IMR-90 (cell line): ENCODE data around the gene QSOX2. TPM values are rescaled to one million over a fixed set of nuclear protein-coding genes. Genes with fewer than 3 reads are reported as not detected.

Source experiments
- ATAC-seq: fragments of 200-7000 bp; cut with Tn5 transposase; 2 replicates; pipeline ENCODE4 v1.9.1; 2020; ENCODE audit warnings: low read depth, mild to moderate bottlenecking, moderate library complexity
- BruUV-seq: library from RNA; stranded (reverse); fragments of 400-500 nt; replicated peaks from 2 replicates; lab custom pipeline; 2021; lab: Mats Ljungman, UMichigan
- CTCF ChIA-PET: fragments of 300-600 bp; formaldehyde crosslinking; extraction: SDS; loops from one replicate; lab custom pipeline; 2021; ENCODE audit warnings: antibody characterized with exemption; lab: Yijun Ruan, JAX
- POLR2A ChIA-PET: fragments of 300-600 bp; sonication (Branson Sonifier 250); formaldehyde crosslinking; loops from one replicate; lab custom pipeline; 2022; ENCODE audit warnings: antibody characterized with exemption; ENCODE audit not compliant: unreplicated experiment; lab: Charles Lee
- DNase-seq: peaks from one replicate; pipeline ENCODE4 v3.0.0; 2013
- H2AFZ ChIP-seq: replicated peaks from 2 replicates; pipeline ENCODE3; 2013; ENCODE audit warnings: low read length, mild to moderate bottlenecking; ENCODE audit not compliant: poor library complexity
- H2AK5ac ChIP-seq: 2 replicates; pipeline ENCODE4 v1.6.1; 2013; ENCODE audit warnings: low read depth, low read length, inconsistent platforms
- H2AK9ac ChIP-seq: replicated peaks from 2 replicates; pipeline ENCODE3; 2013; ENCODE audit warnings: mild to moderate bottlenecking, low read depth, low read length, moderate library complexity; ENCODE audit not compliant: poor library complexity
- H2BK120ac ChIP-seq: 2 replicates; pipeline ENCODE4 v1.6.1; 2013; ENCODE audit warnings: low read depth, low read length, inconsistent platforms
- H2BK15ac ChIP-seq: 3 replicates; pipeline ENCODE4 v1.6.1; 2013; ENCODE audit warnings: low read depth, low read length, inconsistent platforms
- H2BK20ac ChIP-seq: 2 replicates; pipeline ENCODE4 v1.6.1; 2013; ENCODE audit warnings: low read depth, mild to moderate bottlenecking, inconsistent platforms, low read length, moderate library complexity
- H2BK5ac ChIP-seq: 2 replicates; pipeline ENCODE4 v1.6.1; 2013; ENCODE audit warnings: mild to moderate bottlenecking, low read depth, low read length, inconsistent platforms; ENCODE audit not compliant: poor library complexity, severe bottlenecking
- H3K14ac ChIP-seq: replicated peaks from 2 replicates; pipeline ENCODE4 v1.6.1; 2013; ENCODE audit warnings: low read depth, low read length, inconsistent platforms
- H3K18ac ChIP-seq: 2 replicates; pipeline ENCODE4 v1.6.1; 2013; ENCODE audit warnings: low read depth, low read length, control low read depth
- H3K23ac ChIP-seq: 2 replicates; pipeline ENCODE4 v1.6.1; 2013; ENCODE audit warnings: low read depth, low read length, inconsistent platforms
- H3K27ac ChIP-seq: 2 replicates; pipeline ENCODE4 v1.5.1; 2013; ENCODE audit warnings: mild to moderate bottlenecking, control low read depth, low read length; ENCODE audit not compliant: insufficient read depth
- H3K27me3 ChIP-seq: 2 replicates; pipeline ENCODE4 v1.6.1; 2013; ENCODE audit warnings: low read length; ENCODE audit not compliant: control insufficient read depth, insufficient read depth
- H3K36me3 ChIP-seq: 2 replicates; pipeline ENCODE4 v1.6.1; 2013; ENCODE audit warnings: low read length, mixed read lengths; ENCODE audit not compliant: control insufficient read depth, insufficient read depth
- H3K4ac ChIP-seq: 2 replicates; pipeline ENCODE4 v1.6.1; 2013; ENCODE audit warnings: low read depth, low read length, inconsistent platforms
- H3K4me1 ChIP-seq: 2 replicates; pipeline ENCODE4 v1.6.1; 2013; ENCODE audit warnings: low read length, mixed read lengths; ENCODE audit not compliant: control insufficient read depth, insufficient read depth
- H3K4me2 ChIP-seq: 2 replicates; pipeline ENCODE4 v1.6.1; 2013; ENCODE audit warnings: low read depth, mild to moderate bottlenecking, control low read depth, low read length, moderate library complexity
- H3K4me3 ChIP-seq: 2 replicates; pipeline ENCODE4 v1.5.1; 2013; ENCODE audit warnings: low read depth, mild to moderate bottlenecking, control low read depth, low read length, moderate library complexity; ENCODE audit not compliant: insufficient read depth
- H3K56ac ChIP-seq: 2 replicates; pipeline ENCODE4 v1.6.1; 2013; ENCODE audit warnings: low read length, inconsistent platforms; ENCODE audit not compliant: insufficient read depth; ENCODE audit errors: extremely low read depth
- H3K79me1 ChIP-seq, 2 experiments: 2 replicates each; pipeline ENCODE4 v1.6.1; 2013; ENCODE audit warnings: low read length in 2 of 2, inconsistent platforms in 1 of 2, low read depth in 1 of 2
- H3K9ac ChIP-seq: 2 replicates; pipeline ENCODE4 v1.6.1; 2013; ENCODE audit warnings: low read depth, low read length, control low read depth
- H3K9me1 ChIP-seq: 2 replicates; pipeline ENCODE4 v1.6.1; 2013; ENCODE audit warnings: low read length, inconsistent platforms; ENCODE audit not compliant: insufficient read depth
- H3K9me3 ChIP-seq: 2 replicates; pipeline ENCODE4 v1.6.1; 2013; ENCODE audit warnings: low read length; ENCODE audit not compliant: control insufficient read depth, insufficient read depth
- H4K20me1 ChIP-seq: 2 replicates; pipeline ENCODE4 v1.6.1; 2013; ENCODE audit warnings: low read length, inconsistent platforms; ENCODE audit not compliant: insufficient read depth
- H4K5ac ChIP-seq: 2 replicates; pipeline ENCODE4 v1.6.1; 2013; ENCODE audit warnings: mild to moderate bottlenecking, low read depth, low read length, control low read depth
- H4K8ac ChIP-seq, 2 experiments: 2 replicates each; pipeline ENCODE4 v1.6.1; 2013; ENCODE audit warnings: low read depth in 2 of 2, low read length in 2 of 2, control low read depth in 1 of 2, inconsistent platforms in 1 of 2
- H4K91ac ChIP-seq: 2 replicates; pipeline ENCODE4 v1.6.1; 2013; ENCODE audit warnings: low read depth, low read length, inconsistent platforms; ENCODE audit not compliant: insufficient read depth
- BHLHE40 ChIP-seq: fragments of 150-350 bp; IDR thresholded peaks from 2 replicates; pipeline ENCODE4 v1.6.1; 2016; ENCODE audit warnings: mild to moderate bottlenecking, low read depth, low read length
- CEBPB ChIP-seq: IDR thresholded peaks from 2 replicates; pipeline ENCODE4 v1.6.1; 2012; ENCODE audit warnings: low read depth, low read length, improper control_type of control experiment
- CHD1 ChIP-seq: IDR thresholded peaks from 2 replicates; pipeline ENCODE4 v1.6.1; 2012; ENCODE audit warnings: low read depth, low read length, improper control_type of control experiment
- MXI1 ChIP-seq: IDR thresholded peaks from 2 replicates; pipeline ENCODE4 v1.6.1; 2012; ENCODE audit warnings: low read depth, mild to moderate bottlenecking, low read length, moderate library complexity, borderline replicate concordance
- POLR2A ChIP-seq: IDR thresholded peaks from 2 replicates; pipeline ENCODE4 v1.6.1; 2012; ENCODE audit warnings: mild to moderate bottlenecking, low read depth, low read length
- RAD21 ChIP-seq: IDR thresholded peaks from 2 replicates; pipeline ENCODE4 v1.6.1; 2012; ENCODE audit warnings: low read length, improper control_type of control experiment
- RCOR1 ChIP-seq: IDR thresholded peaks from 2 replicates; pipeline ENCODE4 v1.6.1; 2012; ENCODE audit warnings: mild to moderate bottlenecking, low read length, improper control_type of control experiment; ENCODE audit not compliant: insufficient replicate concordance
- RFX5 ChIP-seq: IDR thresholded peaks from 2 replicates; pipeline ENCODE4 v1.8.0; 2012; ENCODE audit warnings: low read depth, mild to moderate bottlenecking, low read length, moderate library complexity
- WGBS, 2 experiments: methylation state at CpG; one replicate each; pipeline versions ENCODE4 v1.1.5 to v1.1.7; 2013; ENCODE audit warnings: missing lambda C conversion rate in 2 of 2; ENCODE audit not compliant: insufficient read length in 1 of 2; ENCODE audit errors: extremely low coverage in 2 of 2; 5-methylcytosine and 5-hydroxymethylcytosine counted together
- dilution Hi-C: fragments of 300-500 bp; cut with HindIII; formaldehyde crosslinking; loops from one replicate; pipeline ENCODE4 v1.14.3; 2018; ENCODE audit warnings: low sequenced_read_pairs; ENCODE audit not compliant: unreplicated experiment
- in situ Hi-C: fragments of 300-500 bp; cut with MboI; formaldehyde crosslinking; loops from 3 replicates; pipeline ENCODE4 v1.14.3; 2019; ENCODE audit warnings: low sequenced_read_pairs, inconsistent platforms, mixed read lengths
- intact Hi-C: fragments of 100-400 bp; cut with micrococcal nuclease; formaldehyde crosslinking; loops from 2 replicates; pipeline ENCODE4 v1.10.0; 2022
- polyA plus RNA-seq, 3 experiments: library from polyadenylated mRNA; depleted of rRNA; stranded (reverse); fragments of >200 nt; gene quantifications; 2 replicates each; pipeline ENCODE4 v1.2.3, GENCODE V29; 2012; ENCODE audit warnings: low replicate concordance in 1 of 3
- total RNA-seq: library from RNA; depleted of rRNA; stranded (reverse); fragments of >200 nt; gene quantifications from 2 replicates; pipeline ENCODE4 v1.2.3, GENCODE V29; 2012
- TF ChIP-seq, protein P1 (sequence below): conservative IDR thresholded peaks from 2 replicates; pipeline ENCODE4 v1.5.1; 2012; ENCODE audit warnings: mild to moderate bottlenecking, low read depth, low read length, improper control_type of control experiment
- TF ChIP-seq, protein P2 (sequence below): fragments of 150-350 bp; IDR thresholded peaks from 2 replicates; pipeline ENCODE4 v1.6.1; 2016; ENCODE audit warnings: low read depth, mild to moderate bottlenecking, low read length, moderate library complexity, borderline replicate concordance
- TF ChIP-seq, protein P3 (sequence below): fragments of 150-350 bp; IDR thresholded peaks from 2 replicates; pipeline ENCODE4 v1.6.1; 2017; ENCODE audit warnings: mild to moderate bottlenecking, antibody characterized with exemption, low read length, low read depth

Gene QSOX2
- total and polyA plus RNA-seq, 2 of the 4 experiments (the other 2 are of a cell fraction) = 5.9 to 12.9 TPM

DNA sequence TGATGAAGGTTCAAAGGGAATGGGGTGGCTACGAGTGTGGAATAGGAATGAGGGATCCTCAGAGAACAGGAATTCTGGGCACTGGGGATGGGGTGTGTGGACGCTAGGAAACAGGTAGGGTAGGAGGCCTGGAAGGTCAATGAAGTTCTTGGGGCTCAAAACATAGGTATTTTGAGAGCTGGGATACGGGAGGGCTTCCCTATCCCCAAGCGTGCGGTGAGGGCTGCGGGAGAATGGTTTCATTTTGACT lies 718 bp downstream of the QSOX2 start:
- dilution Hi-C loops = no loop called here
- Histone ChIP-seq H2BK5ac (no peak overlapping the region), H4K8ac (no peak overlapping the region), H3K4me1 (peaks cover 3% of the 10 kb centered on the region; the same call in 1 of the 2 replicates), H2BK120ac (no peak overlapping the region), H3K27me3 (peaks cover 29% of the 10 kb centered on the region), H3K79me1 (peaks cover 22 to 46% of the 10 kb centered on the region in 2 experiments), H3K36me3 (no peaks in the 10 kb centered on the region), H2AFZ (peak overlapping the region; percentile 90), H2BK20ac (no peak overlapping the region), H3K9ac (peak overlapping the region; percentile 83), H2AK9ac (peak overlapping the region; percentile 73), H2BK15ac (no peak overlapping the region), H3K4me2 (peak overlapping the region; percentile 91), H4K5ac (no peak overlapping the region), H3K18ac (no peak overlapping the region), H3K14ac (0 out of 2 replicates have a peak overlapping the region, but pooled peaks have one; percentile 59), H3K9me1 (peaks cover 8% of the 10 kb centered on the region), H3K9me3 (no peaks in the 10 kb centered on the region), H4K20me1 (peaks cover 25% of the 10 kb centered on the region), H2AK5ac (no peak overlapping the region), H3K23ac (peak overlapping the region; percentile 54; the same call in 1 of the 2 replicates), H3K4ac (0 out of 2 replicates have a peak overlapping the region, but pooled peaks have one; percentile 25), H3K56ac (no peak overlapping the region), H3K4me3 (peak overlapping the region; percentile 79), H3K27ac (peak overlapping the region; percentile 25; the same call in 1 of the 2 replicates), H4K91ac (no peak overlapping the region)
- ChIA-PET CTCF (no interaction called here), POLR2A (no interaction called here)
- no peak for ATAC-seq
- in situ Hi-C loops = no loop called here
- DNase-seq = no peak
- WGBS, 2 experiments = 0% methylated on average over 1 of the region's 6 CpGs; no CpG with 5 or more reads in 1 of the 2 experiments
- TF ChIP-seq, protein P1, sequence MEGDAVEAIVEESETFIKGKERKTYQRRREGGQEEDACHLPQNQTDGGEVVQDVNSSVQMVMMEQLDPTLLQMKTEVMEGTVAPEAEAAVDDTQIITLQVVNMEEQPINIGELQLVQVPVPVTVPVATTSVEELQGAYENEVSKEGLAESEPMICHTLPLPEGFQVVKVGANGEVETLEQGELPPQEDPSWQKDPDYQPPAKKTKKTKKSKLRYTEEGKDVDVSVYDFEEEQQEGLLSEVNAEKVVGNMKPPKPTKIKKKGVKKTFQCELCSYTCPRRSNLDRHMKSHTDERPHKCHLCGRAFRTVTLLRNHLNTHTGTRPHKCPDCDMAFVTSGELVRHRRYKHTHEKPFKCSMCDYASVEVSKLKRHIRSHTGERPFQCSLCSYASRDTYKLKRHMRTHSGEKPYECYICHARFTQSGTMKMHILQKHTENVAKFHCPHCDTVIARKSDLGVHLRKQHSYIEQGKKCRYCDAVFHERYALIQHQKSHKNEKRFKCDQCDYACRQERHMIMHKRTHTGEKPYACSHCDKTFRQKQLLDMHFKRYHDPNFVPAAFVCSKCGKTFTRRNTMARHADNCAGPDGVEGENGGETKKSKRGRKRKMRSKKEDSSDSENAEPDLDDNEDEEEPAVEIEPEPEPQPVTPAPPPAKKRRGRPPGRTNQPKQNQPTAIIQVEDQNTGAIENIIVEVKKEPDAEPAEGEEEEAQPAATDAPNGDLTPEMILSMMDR = no peak
- TF ChIP-seq RFX5 = no peak
- no peak for TF ChIP-seq CHD1
- TF ChIP-seq POLR2A = no peak
- no peak for TF ChIP-seq MXI1
- TF ChIP-seq, protein P2, sequence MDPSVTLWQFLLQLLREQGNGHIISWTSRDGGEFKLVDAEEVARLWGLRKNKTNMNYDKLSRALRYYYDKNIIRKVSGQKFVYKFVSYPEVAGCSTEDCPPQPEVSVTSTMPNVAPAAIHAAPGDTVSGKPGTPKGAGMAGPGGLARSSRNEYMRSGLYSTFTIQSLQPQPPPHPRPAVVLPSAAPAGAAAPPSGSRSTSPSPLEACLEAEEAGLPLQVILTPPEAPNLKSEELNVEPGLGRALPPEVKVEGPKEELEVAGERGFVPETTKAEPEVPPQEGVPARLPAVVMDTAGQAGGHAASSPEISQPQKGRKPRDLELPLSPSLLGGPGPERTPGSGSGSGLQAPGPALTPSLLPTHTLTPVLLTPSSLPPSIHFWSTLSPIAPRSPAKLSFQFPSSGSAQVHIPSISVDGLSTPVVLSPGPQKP = no peak
- no peak for TF ChIP-seq RAD21
- TF ChIP-seq CEBPB = no peak
- TF ChIP-seq, protein P3, sequence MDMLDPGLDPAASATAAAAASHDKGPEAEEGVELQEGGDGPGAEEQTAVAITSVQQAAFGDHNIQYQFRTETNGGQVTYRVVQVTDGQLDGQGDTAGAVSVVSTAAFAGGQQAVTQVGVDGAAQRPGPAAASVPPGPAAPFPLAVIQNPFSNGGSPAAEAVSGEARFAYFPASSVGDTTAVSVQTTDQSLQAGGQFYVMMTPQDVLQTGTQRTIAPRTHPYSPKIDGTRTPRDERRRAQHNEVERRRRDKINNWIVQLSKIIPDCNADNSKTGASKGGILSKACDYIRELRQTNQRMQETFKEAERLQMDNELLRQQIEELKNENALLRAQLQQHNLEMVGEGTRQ = no peak
- no peak for TF ChIP-seq RCOR1
- TF ChIP-seq BHLHE40 = no peak
- intact Hi-C loops = no loop called here
- BruUV-seq = no TSS peak
